ENCODE data around the gene AQP12B. TPM values are rescaled to one million over a fixed set of nuclear protein-coding genes. Genes with fewer than 3 reads are reported as not detected.

The AQP12B gene
- polyA plus RNA-seq, 4 donors: 0.19 to 2.8 (median 0.60) TPM

- DNase-seq (ENCODE audit: low read depth in 4 of 4, low spot score in 2 of 4): no peak
These were observed 32.3 kb downstream of the AQP12B start for GRCh38 chr2:240650254-240650965.

DNA sequence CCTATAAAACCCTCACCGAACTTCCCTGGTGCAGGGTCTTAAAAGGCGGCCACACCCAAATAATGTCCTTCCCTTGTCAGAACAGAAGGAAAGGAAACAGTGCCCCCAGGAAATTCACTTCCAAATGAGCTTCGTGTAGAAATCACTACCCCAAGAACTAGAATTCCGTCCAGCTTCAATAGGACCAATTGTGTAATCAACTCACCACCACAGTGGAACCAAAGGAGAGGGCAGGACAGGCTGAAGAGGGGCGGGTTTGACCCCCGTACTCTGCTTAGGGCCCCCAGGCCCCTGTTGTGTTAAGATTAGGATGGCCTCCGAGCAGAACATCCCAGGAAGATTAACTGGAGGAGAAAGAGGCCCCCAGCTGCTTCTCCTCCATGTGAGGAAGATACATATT, 33.4 kb downstream of the AQP12B start:
- no peak for DNase-seq (ENCODE audit: low read depth in 4 of 4, low spot score in 2 of 4)

DNA sequence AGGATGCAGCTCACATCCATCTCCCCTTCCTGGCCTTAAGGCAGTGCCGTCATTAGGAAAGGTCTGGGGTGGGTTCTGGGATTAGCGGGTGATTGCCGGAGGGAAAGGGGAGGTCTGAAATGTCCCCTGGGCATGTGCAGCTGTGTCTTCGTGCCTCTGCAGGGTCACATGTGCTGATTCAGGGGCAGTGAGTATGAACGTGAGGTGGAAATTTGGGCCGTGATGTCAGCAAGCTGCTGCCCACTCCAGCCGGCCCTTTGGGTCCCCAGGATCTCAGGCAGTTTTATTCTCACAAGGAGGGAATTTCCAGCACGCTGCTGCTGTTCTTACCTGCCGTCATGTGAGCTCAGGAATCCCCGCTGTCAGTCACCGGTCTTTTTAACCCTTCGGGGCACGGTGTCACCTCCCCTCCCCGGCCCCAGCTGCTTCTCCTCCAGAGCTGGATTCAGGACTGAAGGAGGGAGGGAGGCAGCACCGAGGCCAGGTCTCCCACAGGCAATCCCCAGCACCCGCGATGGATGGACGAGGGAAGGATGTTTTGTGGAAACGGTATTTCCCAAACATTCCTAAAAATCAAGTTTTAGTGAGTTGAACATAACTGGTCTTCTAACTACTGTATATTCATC, 33.9 kb downstream of the AQP12B start:
- DNase-seq (ENCODE audit: low read depth in 4 of 4, low spot score in 2 of 4): no peak

- DNase-seq (ENCODE audit: low read depth in 4 of 4, low spot score in 2 of 4): no peak
These were observed 34.5 kb downstream of the AQP12B start for GRCh38 chr2:240648155-240648649.

- DNase-seq (ENCODE audit: low read depth in 4 of 4, low spot score in 2 of 4): no peak
These were observed 35.1 kb downstream of the AQP12B start for GRCh38 chr2:240647503-240648154.

GRCh38 chr2:240646900-240647502, 35.7 kb downstream of the AQP12B start:
- DNase-seq (ENCODE audit: low read depth in 4 of 4, low spot score in 2 of 4): no peak

DNA sequence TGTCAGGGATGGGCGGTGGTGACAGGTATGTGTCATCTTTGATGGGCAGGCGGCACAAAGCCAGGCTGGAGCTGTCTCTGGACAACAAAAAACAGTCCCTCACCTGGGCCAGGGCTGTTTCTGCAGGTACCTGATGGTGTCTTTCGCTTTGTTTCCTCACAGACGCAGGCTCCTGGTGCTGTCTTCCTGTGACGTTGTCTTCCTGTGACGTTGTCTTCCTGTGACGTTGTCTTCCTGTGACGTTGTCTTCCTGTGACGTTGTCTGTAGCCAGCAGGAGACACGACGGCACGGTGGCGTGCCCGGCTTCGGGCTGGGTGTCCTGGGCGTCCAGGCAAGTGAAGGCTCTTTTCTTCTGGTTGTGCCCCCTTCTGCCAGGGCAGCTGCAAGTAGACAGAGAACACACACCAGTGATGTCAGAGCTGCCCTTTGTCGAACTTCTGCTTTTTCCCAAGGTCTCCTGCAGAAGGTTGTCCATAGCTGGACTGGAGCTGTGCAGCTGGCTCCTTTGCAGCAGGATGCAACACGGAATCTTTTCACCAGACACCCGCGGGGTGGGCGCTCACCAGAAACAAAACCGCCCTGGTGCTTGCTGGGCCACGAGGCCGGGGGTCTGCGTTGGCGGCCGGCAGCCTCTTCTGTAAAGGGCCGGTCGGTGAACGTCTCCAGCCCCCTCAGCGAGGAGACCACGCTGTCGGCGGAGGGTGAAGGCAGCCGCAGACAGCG, 36.3 kb downstream of the AQP12B start:
- no peak for DNase-seq (ENCODE audit: low read depth in 4 of 4, low spot score in 2 of 4)

DNA sequence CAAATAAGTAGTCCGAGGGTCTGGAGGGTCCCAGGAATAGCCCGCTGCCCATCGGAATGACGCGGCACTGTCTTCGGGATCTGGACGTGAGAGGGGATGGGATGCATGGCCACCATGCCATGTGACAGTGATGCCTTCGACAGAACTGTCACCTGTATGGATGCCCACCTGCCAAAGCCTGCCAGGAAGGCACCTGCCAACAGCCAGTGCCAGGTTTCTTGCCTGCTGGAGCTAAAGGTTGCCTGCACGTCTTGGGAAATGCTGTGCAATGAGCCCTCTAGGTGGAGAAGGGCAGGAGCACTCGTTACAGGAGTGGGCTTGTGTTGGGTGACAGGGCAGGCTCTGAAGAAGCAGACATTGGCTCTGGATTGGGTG, 36.9 kb downstream of the AQP12B start:
- no peak for DNase-seq (ENCODE audit: low read depth in 4 of 4, low spot score in 2 of 4)

- DNase-seq (ENCODE audit: low read depth in 4 of 4, low spot score in 2 of 4): no peak
These were observed 37.3 kb downstream of the AQP12B start for GRCh38 chr2:240645346-240645745.

DNA sequence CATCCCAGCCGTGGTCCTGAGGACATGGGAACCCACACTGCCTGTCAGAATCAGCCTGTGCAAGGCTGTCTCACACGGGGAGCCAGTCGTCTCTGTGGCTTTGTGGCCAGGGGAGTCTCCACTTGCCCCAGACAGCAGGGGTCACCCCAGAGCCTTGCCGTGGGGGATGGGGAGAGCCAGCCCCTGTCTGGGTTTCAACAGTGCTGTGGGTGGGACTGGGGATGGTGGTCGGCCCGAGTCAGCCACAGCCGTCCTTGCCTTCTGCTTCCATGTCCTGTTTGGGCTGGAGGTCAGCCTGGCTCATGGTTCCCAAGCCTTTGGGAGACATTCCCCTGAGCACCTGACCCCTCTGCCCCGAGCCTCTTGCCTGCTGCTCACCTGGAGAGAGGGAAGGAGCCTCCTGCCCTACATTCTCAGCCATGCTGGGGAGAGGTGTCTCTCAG, 37.8 kb downstream of the AQP12B start:
- DNase-seq (ENCODE audit: low read depth in 4 of 4, low spot score in 2 of 4): no peak

DNA sequence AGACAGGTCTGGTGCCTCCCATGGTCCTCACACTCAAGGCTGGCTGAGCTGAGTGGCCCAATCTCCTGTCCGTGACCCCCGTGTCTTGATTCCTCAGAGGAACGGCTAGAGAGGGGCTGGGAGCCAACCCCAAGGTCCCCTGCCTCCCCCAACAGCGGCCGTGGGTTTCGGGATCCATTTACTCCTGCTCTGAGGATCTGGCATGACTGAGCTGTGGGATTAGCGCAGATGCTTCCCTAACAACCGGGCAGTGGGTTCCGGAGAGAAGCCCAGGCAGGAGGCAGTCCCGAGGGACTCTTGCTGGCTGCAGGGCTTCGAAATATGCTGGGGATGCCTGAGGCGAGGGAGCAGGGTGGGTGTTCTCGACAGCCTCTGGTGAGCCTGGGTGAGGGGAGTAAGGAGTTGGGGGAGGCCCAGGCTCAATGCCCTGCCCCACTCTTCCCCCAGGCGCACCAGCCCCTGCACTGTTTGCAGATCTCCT, 38.5 kb downstream of the AQP12B start:
- no peak for DNase-seq (ENCODE audit: low read depth in 4 of 4, low spot score in 2 of 4)

DNA sequence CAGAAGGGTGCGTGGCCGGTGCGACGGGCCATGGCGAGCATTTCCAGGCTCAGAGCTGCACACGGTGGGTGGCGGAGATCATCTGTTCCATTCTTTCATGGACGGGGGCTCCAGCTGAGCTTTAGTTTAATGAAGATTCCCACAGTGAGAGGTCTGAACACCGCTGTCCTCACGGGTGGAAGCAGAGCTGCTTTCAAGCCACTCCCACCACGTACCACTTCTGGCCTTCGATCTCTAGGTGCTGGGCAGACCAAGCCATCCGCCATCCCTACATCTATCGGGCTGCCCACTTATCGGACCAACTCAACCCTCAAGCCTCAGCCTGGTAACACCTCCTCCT, 38.9 kb downstream of the AQP12B start:
- DNase-seq (ENCODE audit: low read depth in 4 of 4, low spot score in 2 of 4): no peak

DNA sequence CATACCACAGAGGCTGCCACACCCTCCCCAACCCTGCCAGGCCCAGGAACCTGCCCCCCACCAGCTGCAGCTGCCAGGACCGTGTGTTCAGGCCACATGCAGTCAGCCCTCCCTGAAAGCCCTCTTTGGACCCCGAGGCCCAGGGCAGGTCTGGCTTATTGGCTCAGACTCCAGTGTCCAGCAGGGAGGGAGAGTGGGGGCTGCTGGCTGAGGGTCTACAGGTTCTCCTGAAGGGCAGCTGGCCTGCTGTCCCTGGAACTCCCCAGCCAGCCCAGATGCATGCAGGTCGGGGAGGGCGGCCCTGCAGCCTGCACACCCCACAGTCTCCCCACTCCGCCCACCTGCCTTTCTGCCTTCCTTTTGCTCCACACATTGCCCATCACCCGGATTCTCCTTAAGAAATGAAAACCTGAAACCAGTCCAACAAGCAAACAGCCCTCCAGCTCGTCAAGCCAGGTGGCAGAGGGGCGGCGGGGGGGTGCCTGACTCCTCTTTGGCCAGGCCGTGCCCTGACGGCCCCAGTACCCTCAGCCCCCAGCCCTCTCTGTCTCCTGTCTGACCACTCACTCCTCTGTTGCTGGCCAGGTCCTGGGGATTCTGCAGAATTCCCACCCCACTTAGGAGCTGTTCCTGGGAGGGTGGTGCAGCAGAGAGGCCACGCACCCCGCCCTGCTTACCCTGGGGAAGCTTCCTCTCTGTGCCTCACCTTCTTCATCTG, 39.4 kb downstream of the AQP12B start:
- DNase-seq (ENCODE audit: low read depth in 4 of 4, low spot score in 2 of 4): no peak

DNA sequence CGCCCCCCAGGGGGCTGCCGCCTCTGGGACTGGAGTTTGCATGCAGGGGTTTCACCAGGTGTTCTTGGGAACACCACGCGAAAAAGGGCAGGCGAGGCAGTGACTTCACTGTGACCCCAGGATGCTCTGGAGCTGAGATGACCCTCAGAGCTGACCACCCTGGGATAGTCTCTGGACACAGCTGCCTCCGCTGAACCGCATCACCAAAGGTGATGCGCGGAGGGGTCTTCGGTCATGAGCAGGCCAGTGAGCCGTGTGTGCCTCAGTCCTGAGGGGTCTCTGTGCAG, 39.9 kb downstream of the AQP12B start:
- DNase-seq (ENCODE audit: low read depth in 4 of 4, low spot score in 2 of 4): no peak

- no peak for DNase-seq (ENCODE audit: low read depth in 4 of 4, low spot score in 2 of 4)
These were observed 40.5 kb downstream of the AQP12B start for GRCh38 chr2:240642061-240642805.

- DNase-seq (ENCODE audit: low read depth in 4 of 4, low spot score in 2 of 4): no peak
These were observed 41.7 kb downstream of the AQP12B start for GRCh38 chr2:240640939-240641338.

DNA sequence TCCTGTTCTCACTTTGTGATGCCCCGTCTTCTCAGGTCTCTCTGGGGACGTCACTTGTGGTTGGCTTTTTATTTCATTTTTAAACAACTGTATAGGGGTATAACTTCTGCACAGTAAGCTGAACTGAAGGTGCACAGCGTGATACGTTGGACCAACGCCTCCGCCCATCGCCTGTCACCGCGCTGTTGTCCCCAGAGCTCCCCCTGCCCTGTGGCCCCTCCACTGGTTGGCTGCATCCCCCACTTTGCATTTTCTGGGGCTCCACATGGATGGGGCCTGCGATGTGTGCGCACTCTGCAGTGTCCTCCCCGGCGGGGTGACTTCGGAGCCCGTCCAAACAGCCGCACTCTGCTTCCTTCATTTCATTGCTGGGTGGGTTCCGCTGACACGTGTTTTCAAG, 43.1 kb downstream of the AQP12B start:
- DNase-seq (ENCODE audit: low read depth in 4 of 4, low spot score in 2 of 4): no peak

DNA sequence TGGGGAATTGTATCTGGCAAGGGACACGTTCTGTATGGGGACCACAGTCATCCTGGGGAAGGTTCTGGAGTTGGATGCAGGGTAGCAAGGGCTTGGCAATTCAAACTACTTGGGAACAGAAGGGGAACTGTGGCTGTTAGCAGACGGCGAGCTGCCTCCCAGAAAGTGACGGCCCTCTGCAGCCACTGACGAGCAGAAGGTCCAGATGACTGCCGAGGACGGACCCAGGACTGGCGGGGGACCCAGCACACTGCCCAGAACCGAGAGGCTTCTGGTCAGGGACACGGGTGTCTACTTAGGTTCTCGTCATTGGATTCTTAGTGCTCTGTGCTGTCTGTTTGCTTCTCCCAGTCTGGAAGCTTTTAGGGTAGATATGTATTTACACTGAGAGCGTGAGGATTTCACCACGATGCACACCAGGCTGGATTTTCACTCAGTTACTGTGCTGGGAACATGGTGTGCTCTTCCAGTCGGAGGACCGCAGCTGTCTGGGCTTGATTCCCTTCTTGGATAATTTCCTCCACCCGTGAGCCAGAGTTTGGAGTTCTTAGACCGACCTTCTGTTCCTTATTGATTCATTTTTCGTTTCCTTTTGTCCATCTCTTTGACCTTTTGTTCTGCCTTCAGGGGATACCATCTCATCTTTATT, 44.0 kb downstream of the AQP12B start:
- no peak for DNase-seq (ENCODE audit: low read depth in 4 of 4, low spot score in 2 of 4)

GRCh38 chr2:240637901-240638345, 44.8 kb downstream of the AQP12B start:
- DNase-seq (ENCODE audit: low read depth in 4 of 4, low spot score in 2 of 4): no peak

Measured in left renal cortex interstitium (tissue), 4 donors.